ENCODE measurements around the gene EDEM3. TPM values are rescaled to one million over a fixed set of nuclear protein-coding genes. Genes with fewer than 3 reads are reported as not detected.

EDEM3 gene
- total RNA-seq, 1 experiment from 2014 or later, result 27.2 TPM

DNA sequence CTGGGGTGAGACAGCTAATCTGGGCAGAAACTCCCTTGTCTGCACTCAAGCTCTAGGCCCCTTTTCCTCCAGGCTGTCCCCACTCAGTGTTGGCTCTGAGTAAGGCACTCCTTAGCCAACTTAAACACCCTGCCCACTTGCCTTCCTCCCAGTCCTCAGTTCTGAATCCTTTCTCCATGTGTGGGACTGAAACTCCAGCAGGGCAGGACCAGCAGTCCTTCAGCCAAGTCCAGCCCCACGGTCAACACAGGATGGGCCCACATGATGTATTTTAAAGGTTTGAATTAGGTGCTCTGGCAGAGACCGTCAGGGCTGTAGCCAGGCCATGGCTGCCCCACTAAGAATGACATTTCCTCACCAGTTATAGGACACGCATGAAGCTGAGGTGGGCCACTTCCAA lies 107.8 kb downstream of the EDEM3 start:
- Histone ChIP-seq H3K9me3 (replicated peaks) (no peaks in the 10 kb centered on the region), H3K36me3 (no peaks in the 10 kb centered on the region), H3K4me1 (replicated peaks) (no peaks in the 10 kb centered on the region), H3K27me3 (replicated peaks) (no peaks in the 10 kb centered on the region), H3K27ac (no peak overlapping the region), H3K4me3 (no peak overlapping the region)
- no peak for DNase-seq (ENCODE audit: low read depth in 1 of 2, low spot score in 2 of 2)

DNA sequence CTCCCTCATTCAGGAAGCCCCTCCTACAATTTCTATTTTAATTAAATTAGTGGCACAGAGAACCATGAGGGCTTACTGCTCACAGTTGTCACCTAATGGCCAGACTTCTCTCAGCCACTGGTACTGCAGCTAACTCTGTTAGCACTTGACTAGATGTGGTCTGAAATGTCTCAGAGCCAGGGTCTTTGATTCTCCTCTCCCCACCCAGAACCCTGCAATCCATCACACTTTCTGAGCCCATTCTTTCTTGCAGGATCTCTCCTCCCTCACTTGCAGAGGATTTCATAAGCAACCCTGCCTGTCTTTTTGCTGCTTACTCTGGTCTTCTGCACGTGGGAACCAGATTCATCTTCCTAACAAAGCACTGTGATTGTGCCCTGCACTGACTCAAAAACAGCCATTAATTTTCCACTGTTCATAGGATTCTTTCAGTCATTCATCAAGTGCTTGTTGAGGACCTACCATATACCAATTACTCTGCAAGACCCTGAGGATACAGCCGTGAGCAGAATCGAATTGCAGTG lies 108.4 kb downstream of the EDEM3 start:
- H3K36me3 ChIP-seq, result no peaks in the 10 kb centered on the region
- H3K4me1 ChIP-seq (replicated peaks), result no peaks in the 10 kb centered on the region
- DNase-seq (ENCODE audit: low read depth in 1 of 2, low spot score in 2 of 2), result no peak
- H3K27me3 ChIP-seq (replicated peaks), result no peaks in the 10 kb centered on the region
- no peak overlapping the region for H3K27ac ChIP-seq
- H3K9me3 ChIP-seq (replicated peaks), result no peaks in the 10 kb centered on the region
- H3K4me3 ChIP-seq, result no peak overlapping the region

DNA sequence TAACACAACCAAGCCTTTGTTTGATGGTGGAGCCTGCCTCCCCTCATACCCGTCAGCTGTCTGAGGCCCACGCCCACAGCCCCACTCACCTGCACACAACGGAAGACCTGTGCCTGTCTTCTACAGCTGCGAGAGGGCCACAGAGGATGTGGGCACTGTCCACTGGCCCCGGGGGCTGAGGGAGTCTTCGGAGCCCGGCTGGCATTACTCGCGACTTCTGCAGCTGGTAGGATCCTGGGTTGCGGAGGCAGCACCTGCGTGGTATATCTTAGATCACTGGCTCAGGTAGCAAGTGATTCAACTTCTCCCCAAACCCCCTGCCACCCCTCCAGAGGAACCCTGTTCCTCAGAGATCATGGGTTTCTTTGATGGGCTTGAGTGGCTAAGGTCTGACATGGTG lies 109.9 kb downstream of the EDEM3 start:
- no peak overlapping the region for H3K27ac ChIP-seq
- no peaks in the 10 kb centered on the region for H3K27me3 ChIP-seq (replicated peaks)
- H3K9me3 ChIP-seq (replicated peaks), result no peaks in the 10 kb centered on the region
- no peaks in the 10 kb centered on the region for H3K36me3 ChIP-seq
- H3K4me3 ChIP-seq, result no peak overlapping the region
- no peaks in the 10 kb centered on the region for H3K4me1 ChIP-seq (replicated peaks)
- DNase-seq (ENCODE audit: low read depth in 1 of 2, low spot score in 2 of 2), result no peak

DNA sequence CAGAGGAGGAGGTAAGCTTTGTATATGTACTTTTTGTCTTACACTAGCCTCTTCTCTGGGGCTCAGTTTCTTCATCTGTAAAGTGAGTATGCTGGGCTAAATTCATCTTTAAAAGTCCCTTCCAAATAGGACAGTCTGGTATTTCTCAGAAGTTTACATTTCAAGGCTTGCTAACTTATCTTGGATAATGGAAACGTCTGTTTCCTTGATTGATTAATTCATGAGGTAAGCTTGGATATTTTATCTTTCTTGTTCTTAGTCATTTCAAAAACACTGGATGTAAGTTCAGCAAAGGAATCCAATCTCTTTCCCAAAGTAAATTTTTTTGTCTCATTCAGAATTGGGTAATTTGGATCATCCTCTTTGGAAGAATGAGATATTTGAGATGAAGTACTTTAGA lies 111.0 kb downstream of the EDEM3 start:
- Histone ChIP-seq H3K4me3 (no peak overlapping the region), H3K36me3 (no peaks in the 10 kb centered on the region)

DNA sequence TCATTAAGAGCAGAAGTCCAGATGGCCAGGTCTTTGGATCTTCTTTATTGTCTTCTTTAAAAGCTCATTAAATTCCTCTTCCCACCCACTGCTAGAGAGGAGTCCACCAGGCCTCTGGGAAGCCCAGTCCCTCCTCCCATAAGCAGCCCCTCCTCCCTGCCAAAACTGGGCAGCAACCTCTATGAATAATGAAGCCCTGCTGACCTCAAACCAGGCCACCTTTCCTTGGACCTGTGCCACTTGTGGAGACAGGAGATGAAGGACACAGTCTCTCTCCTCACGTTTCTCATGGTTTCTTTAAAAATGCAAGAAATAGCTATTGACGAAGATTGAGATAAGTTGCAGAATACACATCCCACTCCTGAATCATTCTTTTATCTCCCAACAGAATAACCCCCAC lies 112.8 kb downstream of the EDEM3 start:
- Histone ChIP-seq H3K4me3 (no peak overlapping the region), H3K9me3 (replicated peaks) (no peaks in the 10 kb centered on the region), H3K4me1 (replicated peaks) (no peaks in the 10 kb centered on the region), H3K36me3 (no peaks in the 10 kb centered on the region), H3K27ac (no peak overlapping the region), H3K27me3 (replicated peaks) (0 out of 2 replicates have a peak, but pooled peaks cover 6% of the 10 kb centered on the region)
- no peak for DNase-seq (ENCODE audit: low read depth in 1 of 2, low spot score in 2 of 2)

More for the DNA sequence above, 111.0 kb downstream of the EDEM3 start:
- H3K4me1 ChIP-seq (replicated peaks), result no peaks in the 10 kb centered on the region
- H3K9me3 ChIP-seq (replicated peaks), result no peaks in the 10 kb centered on the region
- no peak for DNase-seq (ENCODE audit: low read depth in 1 of 2, low spot score in 2 of 2)
- no peaks in the 10 kb centered on the region for H3K27me3 ChIP-seq (replicated peaks)
- no peak overlapping the region for H3K27ac ChIP-seq

DNA sequence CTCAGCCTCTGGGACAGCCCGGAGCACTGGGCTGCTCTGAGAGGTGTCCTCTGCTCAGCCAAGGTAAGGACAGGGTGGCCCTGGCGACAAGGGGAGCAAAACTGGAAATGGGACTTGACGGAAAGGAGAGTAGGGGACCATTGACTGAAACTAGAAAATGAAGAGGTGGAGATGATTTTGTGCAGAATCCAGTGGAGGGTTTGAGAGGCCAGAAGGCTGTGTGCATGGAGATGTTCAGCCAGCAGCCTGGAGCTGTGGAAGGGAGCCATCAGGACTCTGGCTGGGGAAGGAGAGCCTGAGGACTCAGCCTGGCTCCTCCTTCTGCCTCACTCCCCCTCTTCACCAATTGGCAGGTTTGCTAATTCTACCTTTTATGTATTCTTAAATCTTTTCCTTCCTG lies 114.2 kb downstream of the EDEM3 start:
- H3K27ac ChIP-seq, result no peak overlapping the region
- no peaks in the 10 kb centered on the region for H3K9me3 ChIP-seq (replicated peaks)
- no peaks in the 10 kb centered on the region for H3K36me3 ChIP-seq
- no peak overlapping the region for H3K4me3 ChIP-seq
- DNase-seq (ENCODE audit: low read depth in 1 of 2, low spot score in 2 of 2), result no peak
- H3K27me3 ChIP-seq (replicated peaks), result 0 out of 2 replicates have a peak, but pooled peaks cover 6% of the 10 kb centered on the region
- no peaks in the 10 kb centered on the region for H3K4me1 ChIP-seq (replicated peaks)

Other genes starting within 250 kb of the EDEM3 start
- gene NIBAN1, start 219.7 kb upstream of the EDEM3 start, total RNA-seq (2014; rRNA removed; shearing (Covaris generic)), result 45.1 and 51.8 TPM in 2 replicates